ENCODE measurements around the gene MS4A15.

- no peak for TF ChIP-seq BHLHE40 (IDR thresholded peaks at IDR 0.05; ENCODE audit: borderline replicate concordance)
- no peak for TF ChIP-seq FOXA1 (IDR thresholded peaks at IDR 0.05)
- TF ChIP-seq FOXM1 (IDR thresholded peaks at IDR 0.05; ENCODE audit: borderline replicate concordance) = no peak
- TF ChIP-seq ARNT (IDR thresholded peaks at IDR 0.05) = no peak
- TF ChIP-seq NFRKB (IDR thresholded peaks at IDR 0.05) = no peak
- TF ChIP-seq LEF1 (IDR thresholded peaks at IDR 0.05; ENCODE audit: borderline replicate concordance) = no peak
- TF ChIP-seq SUZ12 (IDR thresholded peaks at IDR 0.05) = no peak
These were observed 7.8 kb upstream of the MS4A15 start for GRCh38 chr11:60748821-60749220.

Data from HEK293T (cell line).